HFF-Myc (cell line): ENCODE measurements around the gene PIEZO2.
"Not testable (repeated sequence)": the region's sequence is repeated elsewhere in the genome, so short reads cannot be mapped to it uniquely, and the experiment has no call there.

ENCODE experiments used
- DNase-seq: peaks from one replicate; pipeline ENCODE4 v3.0.0-alpha.2; 2011; ENCODE audit warnings: low read depth; ENCODE audit errors: extremely low read depth
- H3K4me3 ChIP-seq: replicated peaks from 2 replicates; pipeline ENCODE4 v1.5.1; 2011; ENCODE audit warnings: low read depth, mild to moderate bottlenecking, control low read depth, low read length
- CTCF ChIP-seq: IDR thresholded peaks from 2 replicates; pipeline ENCODE4 v1.5.1; 2012; ENCODE audit warnings: mild to moderate bottlenecking, low read depth, low read length, control low read depth; ENCODE audit errors: missing control alignments

Gene PIEZO2

GRCh38 chr18:11149441-11150270 is at the start of gene PIEZO2:
Gene PIEZO2, minus strand, starts transcription at chr18:11149569. Its CDS starts 981 bp downstream, at chr18:11148588.
- peak within 1 kb of the TSS; percentile 27 for H3K4me3 ChIP-seq
- no peak for DNase-seq
- TF ChIP-seq CTCF, result no peak

GRCh38 chr18:11183637-11184036 is 34.3 kb upstream of the PIEZO2 start:
- DNase-seq, result no peak
- TF ChIP-seq CTCF, result no peak
- H3K4me3 ChIP-seq, result no peak overlapping the region

- not testable (repeated sequence) for DNase-seq, H3K4me3 ChIP-seq
These were observed 32.3 kb upstream of the PIEZO2 start for GRCh38 chr18:11181629-11182028.

GRCh38 chr18:11179959-11180519 is 30.7 kb upstream of the PIEZO2 start:
- no peak for DNase-seq
- TF ChIP-seq CTCF, result no peak
- H3K4me3 ChIP-seq, result no peak overlapping the region

GRCh38 chr18:11178951-11179549 is 29.7 kb upstream of the PIEZO2 start:
- TF ChIP-seq CTCF, result no peak
- no peak overlapping the region for H3K4me3 ChIP-seq
- DNase-seq, result no peak

GRCh38 chr18:11177382-11177781 is 28.0 kb upstream of the PIEZO2 start:
- H3K4me3 ChIP-seq, result no peak overlapping the region
- no peak for DNase-seq
- no peak for TF ChIP-seq CTCF

- H3K4me3 ChIP-seq, result no peak overlapping the region
- no peak for DNase-seq
- TF ChIP-seq CTCF, result no peak
These were observed 27.1 kb upstream of the PIEZO2 start for GRCh38 chr18:11176481-11176881.
